Left hindlimb (tissue), 1 donor: ENCODE results near the gene ITPK1.
"Not testable (repeated sequence)": the region's sequence is repeated elsewhere in the genome, so short reads cannot be mapped to it uniquely, and the experiment has no call there.

Experiments used
- DNase-seq: peaks from one replicate; pipeline ENCODE4 v3.0.0-alpha.2; 2018

Gene ITPK1

DNA sequence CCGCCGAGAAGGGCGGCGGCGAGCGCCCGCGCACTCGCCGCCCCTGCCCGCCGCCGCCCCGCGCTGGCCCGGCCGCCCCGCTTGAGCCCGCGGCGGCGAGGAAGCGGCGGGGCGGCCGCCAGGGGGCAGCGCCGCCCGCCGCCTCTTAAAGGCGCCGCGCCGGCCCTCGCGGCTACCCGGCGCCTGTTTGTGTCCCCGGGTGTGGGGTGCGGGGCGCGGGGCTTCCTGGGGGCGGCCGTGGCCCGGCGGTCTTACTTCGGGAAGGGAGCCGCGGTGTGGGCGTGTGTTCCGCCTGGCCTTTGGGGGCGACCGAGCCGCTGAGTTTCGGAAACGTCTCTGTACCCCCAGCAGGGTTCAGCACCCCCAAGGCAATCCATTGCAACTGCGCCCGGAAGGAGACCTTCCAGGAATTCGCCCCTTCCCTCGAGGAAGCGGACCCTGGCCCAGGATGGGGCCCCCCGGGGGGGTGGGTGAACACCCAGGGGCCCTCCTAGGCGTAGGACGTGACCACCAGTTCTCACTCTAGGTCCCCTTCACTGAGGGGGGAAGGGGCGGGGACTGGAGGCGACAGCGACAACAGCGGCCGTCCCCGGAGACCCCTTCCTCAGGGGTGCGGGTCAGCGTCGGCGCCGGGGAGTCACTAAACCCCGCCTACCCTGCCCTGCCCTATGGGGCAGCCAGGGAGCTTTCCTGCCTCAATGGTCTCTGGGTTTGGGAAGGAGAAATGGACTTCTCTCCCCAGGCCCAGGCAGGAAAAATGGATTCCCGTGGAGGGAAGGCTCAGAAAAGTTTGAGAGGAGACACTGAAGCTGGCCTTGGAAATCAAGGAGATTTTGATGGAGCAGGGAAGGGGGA is at the start of gene ITPK1:
ITPK1 (minus strand) TSS at position 105 of the 855 bp plus-strand sequence. CDS start 762 bp downstream, outside the sequence.
- peak; percentile 60 for DNase-seq

DNA sequence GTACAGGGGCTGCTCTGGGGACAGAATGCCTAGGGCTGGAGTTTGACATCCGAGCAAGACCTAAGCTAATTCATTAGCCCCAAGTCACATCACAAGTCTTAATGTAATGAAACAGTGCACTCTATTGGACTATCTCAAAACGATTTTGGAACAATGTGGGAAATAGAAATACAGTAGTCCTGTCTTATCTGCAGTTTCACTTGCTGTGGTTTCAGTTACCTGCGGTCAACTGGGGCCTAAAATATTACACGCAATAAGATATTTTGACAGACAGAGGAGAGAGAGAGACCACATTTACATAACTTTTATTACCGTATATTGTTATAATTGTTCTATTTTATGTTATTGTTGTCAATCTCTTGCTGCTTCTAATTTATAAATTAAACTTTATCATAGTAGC is 47.8 kb upstream of the ITPK1 start:
- no peak for DNase-seq

- DNase-seq: no peak
These were observed 45.8 kb upstream of the ITPK1 start for GRCh38 chr14:93161411-93161940.

DNA sequence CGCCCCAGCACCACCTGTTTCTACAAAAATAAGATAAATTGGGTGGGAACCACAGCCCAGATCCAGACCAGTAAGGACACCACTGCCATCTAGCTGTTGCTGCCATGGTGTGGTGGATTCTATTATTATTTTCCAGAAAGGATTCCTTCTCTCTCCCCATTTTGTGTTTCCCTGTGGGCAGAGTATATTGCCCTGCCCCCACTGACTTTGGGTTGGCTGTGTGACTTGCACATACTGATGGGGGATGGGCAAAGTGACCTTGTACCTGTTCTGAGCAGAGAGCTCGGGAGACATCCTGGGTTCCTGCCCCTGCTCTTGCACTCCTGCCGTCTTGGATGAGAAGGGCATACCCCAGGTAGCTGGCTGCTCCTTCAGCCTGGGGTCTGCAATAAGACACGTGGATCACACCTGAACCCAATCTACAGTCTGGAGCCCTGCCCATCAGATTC is 44.7 kb upstream of the ITPK1 start:
- no peak for DNase-seq

DNA sequence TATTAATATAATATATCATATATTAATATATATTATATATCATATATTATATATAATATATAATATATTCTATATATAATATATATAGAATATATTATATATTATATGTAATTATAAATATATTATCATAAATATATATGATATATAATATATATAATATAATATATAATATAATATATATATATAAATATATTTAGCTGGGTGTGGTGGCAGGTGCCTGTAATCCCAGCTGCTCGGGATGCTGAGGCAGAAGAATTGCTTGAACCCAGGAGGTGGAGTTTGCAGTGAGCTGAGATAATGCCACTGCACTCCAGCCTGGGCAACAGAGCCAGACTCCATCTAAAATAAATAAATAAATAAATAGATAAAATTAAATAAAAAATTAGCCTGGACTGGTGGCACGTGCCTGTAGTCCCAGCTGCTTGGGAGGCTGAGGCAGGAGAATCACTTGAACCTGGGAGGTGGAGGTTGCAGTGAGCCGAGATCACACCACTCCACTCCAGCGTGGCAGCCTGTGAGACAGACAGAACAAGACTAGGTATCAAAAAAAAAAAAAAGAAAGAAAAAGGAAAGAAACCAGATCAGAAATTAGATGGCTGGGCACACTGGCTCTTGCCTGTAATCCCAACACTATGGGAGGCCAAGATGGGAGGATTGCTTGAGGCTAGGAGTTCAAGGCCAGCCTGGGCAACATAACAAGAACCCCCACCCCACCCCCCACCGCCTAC is 44.1 kb upstream of the ITPK1 start:
- DNase-seq: not testable (repeated sequence)

DNA sequence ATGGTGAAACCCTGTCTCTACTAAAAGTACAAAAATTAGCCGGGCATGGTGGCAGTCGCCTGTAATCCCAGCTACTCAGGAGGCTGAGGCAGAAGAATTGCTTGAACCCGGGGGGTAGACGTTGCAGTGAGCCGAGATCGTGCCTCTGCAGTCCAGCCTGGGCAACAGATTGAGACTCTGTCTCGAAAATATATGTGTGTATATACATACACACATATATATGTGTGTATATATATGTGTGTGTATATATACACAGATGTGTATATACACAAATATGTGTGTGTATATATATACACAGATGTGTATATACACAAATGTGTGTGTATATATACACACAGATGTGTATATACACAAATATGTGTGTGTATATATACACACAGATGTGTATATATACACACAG is 42.6 kb upstream of the ITPK1 start:
- not testable (repeated sequence) for DNase-seq

DNA sequence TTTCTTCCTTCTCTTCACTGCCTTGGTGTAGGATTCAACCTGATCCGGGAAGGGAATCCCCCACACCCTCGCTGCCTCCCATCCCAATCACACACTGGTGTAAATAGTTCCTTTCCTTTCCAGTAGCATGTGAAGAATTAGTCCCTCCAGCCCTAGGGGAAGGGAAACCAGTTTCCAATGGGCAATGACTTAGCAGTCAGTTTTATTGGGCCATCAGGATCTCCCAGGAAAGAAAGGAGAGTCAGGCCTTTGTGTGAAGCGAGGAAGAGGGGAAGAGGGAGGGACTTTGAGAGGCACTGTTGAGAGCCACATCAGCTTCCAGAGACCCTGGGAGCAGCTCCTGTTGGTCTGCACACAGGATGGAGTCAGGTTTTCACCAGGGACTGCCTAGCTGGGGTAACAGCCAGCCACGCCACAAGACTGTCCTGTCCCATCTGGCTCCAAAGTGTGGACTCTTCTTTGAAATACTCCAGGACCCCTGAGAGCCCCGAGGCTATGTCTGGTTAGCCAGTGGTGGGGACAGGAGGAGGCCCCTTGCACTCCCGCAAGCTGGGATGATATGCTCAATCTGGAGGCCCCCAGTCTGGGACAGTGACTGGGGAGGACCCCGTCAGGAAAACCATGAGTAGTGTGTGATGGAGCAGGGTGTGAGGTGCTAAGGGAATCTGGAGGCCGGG is 41.1 kb upstream of the ITPK1 start:
- DNase-seq: no peak

GRCh38 chr14:93155667-93156066 is 39.9 kb upstream of the ITPK1 start:
- DNase-seq: no peak

GRCh38 chr14:93153121-93153520 is 37.4 kb upstream of the ITPK1 start:
- DNase-seq: no peak

DNA sequence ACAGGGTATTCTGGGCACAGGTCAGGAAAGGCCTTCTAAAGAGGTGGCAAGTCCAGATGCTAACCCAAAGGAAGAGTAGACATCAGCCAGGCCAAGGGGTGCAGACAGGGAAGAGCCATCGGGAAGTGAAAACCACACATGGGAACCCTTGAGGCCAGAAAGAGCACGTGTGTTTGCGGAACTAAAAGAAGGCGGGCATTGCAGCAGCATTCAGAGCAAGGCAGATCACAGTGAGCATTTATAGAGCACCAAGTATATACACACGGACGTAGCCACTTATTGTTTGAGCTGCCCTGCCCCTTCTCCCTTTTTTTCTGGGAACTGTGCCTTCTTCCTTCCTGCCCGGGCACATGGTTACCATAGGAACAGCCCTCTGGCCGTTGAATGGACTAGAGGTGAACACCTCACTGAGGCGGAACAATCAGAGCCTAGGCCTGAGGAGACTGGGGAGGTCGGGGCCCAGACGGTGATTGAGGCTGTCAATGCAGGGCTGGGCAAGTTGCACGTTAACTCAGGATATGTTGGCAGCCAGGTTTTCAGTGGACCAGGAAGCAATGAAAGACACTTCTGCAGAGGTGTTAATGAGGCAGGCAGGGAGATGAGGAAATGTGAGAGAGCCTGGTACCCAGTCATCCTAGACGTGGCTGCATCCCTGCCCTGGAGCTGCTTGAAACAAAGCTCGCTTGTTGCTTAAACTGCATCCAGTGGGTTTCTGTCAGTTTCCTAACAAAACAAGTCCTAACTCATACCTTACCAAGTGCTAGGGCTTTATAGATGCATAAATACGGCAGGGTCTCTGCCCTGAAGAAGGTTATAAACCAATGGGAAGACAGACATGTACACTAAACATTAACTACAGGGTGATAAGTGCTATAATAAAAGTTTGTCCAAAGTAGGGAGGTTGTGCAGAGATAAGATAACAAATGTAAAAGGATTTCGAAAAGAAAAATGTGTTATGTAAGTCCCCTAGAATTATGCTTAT is 34.8 kb upstream of the ITPK1 start:
- no peak for DNase-seq

- no peak for DNase-seq
These were observed 33.3 kb upstream of the ITPK1 start for GRCh38 chr14:93148979-93149378.

DNA sequence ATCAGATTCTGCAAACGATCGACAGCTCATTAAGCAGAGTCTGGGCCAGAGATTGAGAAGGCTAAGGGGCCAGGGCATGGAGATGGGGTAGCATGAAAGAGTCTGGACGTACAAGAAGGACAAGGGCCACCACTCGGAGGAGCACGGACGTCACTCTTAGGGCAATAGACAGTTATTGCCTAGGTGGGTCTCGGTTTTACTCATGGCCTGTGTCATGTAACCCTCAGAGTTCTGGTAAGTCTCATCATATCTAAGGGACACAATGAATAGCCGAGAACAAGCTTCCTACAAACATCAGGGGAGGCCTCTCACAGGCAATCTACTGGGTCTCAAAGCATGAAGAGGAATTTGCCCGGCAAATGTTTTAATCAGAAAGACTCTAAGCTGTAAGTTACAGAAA is 30.4 kb upstream of the ITPK1 start:
- DNase-seq: no peak

DNA sequence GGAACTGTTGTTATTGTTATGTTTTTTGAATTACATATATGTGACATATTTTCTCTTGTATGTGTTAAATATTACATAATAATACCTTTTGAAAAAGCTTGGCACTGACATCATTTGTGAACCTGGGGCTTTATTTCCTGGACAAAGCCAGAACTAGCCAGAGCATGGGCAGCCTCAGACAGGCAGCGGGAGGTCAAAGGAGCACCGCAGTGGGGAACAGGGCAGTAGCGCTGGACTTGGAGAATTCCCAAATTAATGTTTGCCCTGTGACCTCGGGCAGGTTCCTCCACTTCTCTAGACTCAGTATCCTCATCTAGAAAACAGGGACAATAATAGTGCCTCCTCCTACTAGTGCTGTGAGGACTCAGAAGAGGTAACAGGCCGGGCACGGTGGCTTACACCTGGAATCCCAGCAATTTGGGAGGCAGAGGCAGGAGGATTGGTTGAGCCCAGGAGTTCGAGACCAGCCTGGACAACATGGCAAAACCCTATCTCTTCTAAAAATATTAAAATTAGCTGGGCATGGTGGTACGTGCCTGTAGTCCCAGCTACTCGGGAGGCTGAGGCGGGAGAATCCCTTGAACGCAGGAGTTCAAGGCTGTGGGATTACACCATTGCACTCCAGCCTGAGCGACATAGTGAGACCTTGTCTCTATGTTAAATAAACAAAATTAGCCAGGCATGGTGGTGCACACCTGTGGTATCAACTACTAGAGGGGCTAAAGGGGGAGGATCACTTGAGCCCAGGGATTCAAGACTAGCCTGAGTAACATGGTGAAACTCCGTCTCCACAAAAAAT is 27.3 kb upstream of the ITPK1 start:
- DNase-seq: no peak

GRCh38 chr14:93137864-93138263 is 22.1 kb upstream of the ITPK1 start:
- DNase-seq: no peak

DNA sequence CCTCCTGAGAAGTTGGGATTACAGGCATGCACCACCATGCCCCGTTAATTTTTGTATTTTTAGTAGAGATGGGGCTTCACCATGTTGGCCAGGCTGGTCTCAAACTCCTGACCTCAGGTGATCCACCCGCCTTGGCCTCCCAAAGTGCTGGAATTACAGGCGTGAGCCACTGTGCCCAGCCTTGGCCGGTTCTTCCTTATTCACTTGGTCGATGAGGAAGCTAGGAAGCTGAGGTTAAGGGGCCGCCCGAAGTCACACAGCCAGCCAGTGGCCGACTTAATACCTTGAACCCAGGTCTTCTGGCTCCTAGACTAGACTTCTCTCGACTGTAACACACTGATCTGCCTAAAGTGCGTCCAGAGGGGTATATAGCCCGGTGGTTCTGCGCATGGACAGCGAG is 20.8 kb upstream of the ITPK1 start:
- DNase-seq: not testable (repeated sequence)

DNA sequence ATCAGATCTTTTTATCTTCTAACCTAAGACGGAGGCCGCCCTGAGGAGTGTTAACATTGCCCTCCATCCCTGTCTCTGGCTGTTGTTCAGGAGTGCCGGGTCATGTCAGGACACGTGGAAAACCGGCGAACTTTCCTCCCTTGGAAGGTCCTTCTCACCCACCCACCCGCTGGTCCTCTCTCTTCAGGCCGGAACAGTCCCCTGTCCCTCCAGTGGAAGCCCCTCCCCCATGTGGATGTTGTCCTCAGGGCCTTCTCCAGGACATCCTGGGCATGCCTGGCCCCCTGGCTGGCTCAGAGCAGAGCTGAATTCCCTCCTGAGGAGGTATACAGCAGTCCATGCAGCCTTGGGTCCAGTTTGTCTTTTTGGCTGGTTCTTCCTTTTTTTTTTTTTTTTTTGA is 20.3 kb upstream of the ITPK1 start:
- no peak for DNase-seq

- no peak for DNase-seq
These were observed 19.7 kb upstream of the ITPK1 start for GRCh38 chr14:93135399-93135798.

- no peak for DNase-seq
These were observed 17.7 kb upstream of the ITPK1 start for GRCh38 chr14:93133464-93133863.

GRCh38 chr14:93132472-93133065 is 16.8 kb upstream of the ITPK1 start:
- DNase-seq: no peak

DNA sequence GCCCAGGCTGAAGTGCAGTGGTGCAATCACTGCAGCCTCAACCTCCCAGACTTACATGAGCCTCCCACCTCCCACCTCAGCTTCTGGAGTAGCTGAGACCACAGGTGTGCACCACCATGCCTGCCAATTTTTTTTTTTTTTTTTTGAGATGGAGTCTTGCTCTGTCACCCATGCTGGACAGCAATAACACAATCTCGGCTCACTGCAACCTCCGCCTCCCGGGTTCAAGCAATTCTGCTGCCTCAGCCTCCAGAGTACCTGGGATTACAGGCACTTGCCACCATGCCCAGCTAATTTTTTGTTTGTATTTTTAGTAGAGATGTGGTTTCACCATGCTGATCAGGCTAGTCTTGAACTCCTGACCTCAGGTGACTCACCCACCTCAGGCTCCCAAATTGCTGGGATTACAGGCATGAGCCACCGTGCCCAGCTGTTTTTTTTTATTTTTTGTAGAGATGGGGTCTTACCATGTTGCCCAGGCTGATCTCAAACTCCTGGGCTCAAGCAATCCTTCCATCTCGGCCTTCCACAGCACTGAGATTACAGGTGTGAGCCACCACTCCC is 15.6 kb upstream of the ITPK1 start:
- not testable (repeated sequence) for DNase-seq
